GM12864 (cell line): ENCODE measurements around the gene CCDC69.
A peak's percentile ranks its signal among the peaks of the same experiment; 100 is the strongest.

ENCODE experiments used
- DNase-seq: peaks from one replicate; pipeline ENCODE4 v3.0.0-alpha.2; 2011; ENCODE audit warnings: low read depth
- H3K4me3 ChIP-seq: 2 replicates; pipeline ENCODE4 v1.5.1; 2011; ENCODE audit warnings: mild to moderate bottlenecking, low read depth, low read length, control low read depth
- CTCF ChIP-seq: IDR thresholded peaks from 2 replicates; pipeline ENCODE4 v1.5.1; 2011; ENCODE audit warnings: low read depth, mild to moderate bottlenecking, moderate library complexity, low read length, control low read depth, inconsistent platforms; ENCODE audit errors: missing control alignments

CCDC69 gene

GRCh38 chr5:151223447-151224264 lies at the start of gene CCDC69:
Gene CCDC69 (minus strand): TSS chr5:151224092. CDS start chr5:151223970, 122 bp downstream.
- no peak for TF ChIP-seq CTCF
- H3K4me3 ChIP-seq, result peak within 1 kb of the TSS; percentile 74
- DNase-seq, result no peak

- no peak for TF ChIP-seq CTCF
- DNase-seq, result no peak
- no peak overlapping the region for H3K4me3 ChIP-seq
These were observed 47.4 kb upstream of the CCDC69 start for GRCh38 chr5:151271336-151271735.

DNA sequence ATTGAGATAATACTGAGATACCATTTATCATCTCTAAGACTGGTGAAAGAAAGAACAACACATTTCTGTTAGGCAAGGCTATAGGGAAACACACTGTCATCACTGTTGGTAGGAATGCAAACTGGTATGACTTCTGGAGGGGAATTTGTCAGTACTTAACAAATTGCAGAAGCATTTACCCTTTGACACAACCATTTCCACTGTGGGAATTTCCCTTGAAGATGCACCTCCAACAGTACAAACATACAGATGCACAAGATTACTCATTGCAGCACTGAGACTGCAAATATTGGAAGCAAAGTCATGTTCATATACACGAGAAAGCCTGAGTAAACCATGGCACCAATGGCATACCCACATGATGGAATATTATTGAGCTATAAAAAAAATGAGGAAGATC lies 46.7 kb upstream of the CCDC69 start:
- no peak for TF ChIP-seq CTCF
- no peak overlapping the region for H3K4me3 ChIP-seq
- DNase-seq, result peak; percentile 62

DNA sequence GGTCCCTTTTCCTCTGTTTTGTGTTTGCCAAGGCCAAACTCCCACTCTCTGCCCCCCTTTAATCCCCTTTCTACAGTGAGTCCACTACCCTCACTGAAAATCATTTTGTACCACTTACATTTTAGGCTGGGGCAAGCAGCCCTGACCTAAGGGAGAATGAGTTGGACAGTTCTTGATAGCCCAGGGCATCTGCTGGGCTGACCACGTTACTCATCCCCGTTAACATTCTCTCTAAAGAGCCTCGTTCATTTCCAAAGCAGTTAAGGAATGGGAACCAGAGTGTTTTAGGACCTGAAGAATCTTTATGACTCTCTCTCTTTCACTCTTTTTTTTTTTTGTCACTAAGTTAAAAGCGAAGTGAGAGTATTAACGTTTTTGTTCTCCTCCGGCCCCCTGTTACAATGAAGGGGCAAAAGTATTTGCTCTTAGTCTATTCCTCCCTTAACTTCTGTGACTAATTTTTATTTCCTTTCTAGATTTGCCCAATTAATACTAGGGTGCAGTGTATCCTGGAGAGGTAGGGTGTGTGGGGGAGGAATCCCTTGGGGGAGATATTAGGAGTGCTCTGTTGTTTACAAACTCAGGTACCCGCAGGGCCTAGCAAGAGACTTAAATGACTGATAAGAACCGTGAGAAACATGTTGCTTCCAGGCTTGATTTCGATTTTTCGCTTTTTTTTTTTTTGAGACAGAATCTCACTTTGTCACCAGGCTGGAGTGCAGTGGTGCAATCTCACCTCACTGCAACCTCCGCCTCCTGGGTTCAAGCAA lies 43.8 kb upstream of the CCDC69 start:
- no peak for DNase-seq
- no peak overlapping the region for H3K4me3 ChIP-seq
- TF ChIP-seq CTCF, result no peak

GRCh38 chr5:151264113-151264512 lies 40.2 kb upstream of the CCDC69 start:
- no peak for DNase-seq
- TF ChIP-seq CTCF, result no peak
- H3K4me3 ChIP-seq, result no peak overlapping the region

- no peak overlapping the region for H3K4me3 ChIP-seq
- no peak for DNase-seq
- no peak for TF ChIP-seq CTCF
These were observed 38.6 kb upstream of the CCDC69 start for GRCh38 chr5:151262532-151262931.
